A673 (cell line): ENCODE results near the gene SLC47A2.

Experiments
- EZH2 ChIP-seq: fragments of 200-600 bp; sonication (generic); IDR thresholded peaks from 2 replicates; pipeline ENCODE4 v1.6.1; 2017; ENCODE audit warnings: borderline replicate concordance, low read depth, mild to moderate bottlenecking, mixed read lengths, antibody characterized with exemption, low read length; ENCODE audit not compliant: poor library complexity, severe bottlenecking
- TF ChIP-seq, protein P1 (sequence below): fragments of 300-800, 200-600 bp; sonication (generic); conservative IDR thresholded peaks from 2 replicates; pipeline ENCODE4 v1.5.1; 2017; ENCODE audit warnings: low read depth, mild to moderate bottlenecking, antibody characterized with exemption, low read length, moderate library complexity, mixed read lengths

DNA sequence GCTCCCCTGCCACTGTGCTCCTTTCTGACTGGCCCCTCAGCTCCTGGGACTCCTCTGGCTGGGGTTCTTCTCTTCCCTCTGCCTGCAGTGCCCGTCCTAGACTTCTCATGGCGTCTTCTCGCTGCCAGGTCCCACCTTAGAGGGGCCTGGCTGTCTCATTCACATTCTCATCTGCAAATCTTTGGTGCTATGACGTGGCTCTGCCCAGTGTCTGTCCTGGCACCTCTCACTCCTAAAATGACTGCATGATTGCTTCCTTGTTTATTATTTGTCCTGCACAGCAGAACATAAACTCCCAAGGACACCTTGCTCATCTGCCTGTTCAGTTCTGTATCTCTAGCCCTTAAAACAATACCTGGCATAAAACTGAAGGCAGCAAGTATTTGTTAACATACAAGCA lies 86.3 kb downstream of the SLC47A2 start:
- TF ChIP-seq, protein P1, sequence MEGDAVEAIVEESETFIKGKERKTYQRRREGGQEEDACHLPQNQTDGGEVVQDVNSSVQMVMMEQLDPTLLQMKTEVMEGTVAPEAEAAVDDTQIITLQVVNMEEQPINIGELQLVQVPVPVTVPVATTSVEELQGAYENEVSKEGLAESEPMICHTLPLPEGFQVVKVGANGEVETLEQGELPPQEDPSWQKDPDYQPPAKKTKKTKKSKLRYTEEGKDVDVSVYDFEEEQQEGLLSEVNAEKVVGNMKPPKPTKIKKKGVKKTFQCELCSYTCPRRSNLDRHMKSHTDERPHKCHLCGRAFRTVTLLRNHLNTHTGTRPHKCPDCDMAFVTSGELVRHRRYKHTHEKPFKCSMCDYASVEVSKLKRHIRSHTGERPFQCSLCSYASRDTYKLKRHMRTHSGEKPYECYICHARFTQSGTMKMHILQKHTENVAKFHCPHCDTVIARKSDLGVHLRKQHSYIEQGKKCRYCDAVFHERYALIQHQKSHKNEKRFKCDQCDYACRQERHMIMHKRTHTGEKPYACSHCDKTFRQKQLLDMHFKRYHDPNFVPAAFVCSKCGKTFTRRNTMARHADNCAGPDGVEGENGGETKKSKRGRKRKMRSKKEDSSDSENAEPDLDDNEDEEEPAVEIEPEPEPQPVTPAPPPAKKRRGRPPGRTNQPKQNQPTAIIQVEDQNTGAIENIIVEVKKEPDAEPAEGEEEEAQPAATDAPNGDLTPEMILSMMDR: no peak
- TF ChIP-seq EZH2: no peak
